ENCODE measurements around the gene NTSR1. TPM values are rescaled to one million over a fixed set of nuclear protein-coding genes. Genes with fewer than 3 reads are reported as not detected.

Gene NTSR1
- total RNA-seq, 1 experiment from 2014 or later, result not detected

- DNase-seq (ENCODE audit: low read depth), result no peak
- in situ Hi-C loops (cut with HindIII; ENCODE audit: low pct_unique_long_range_greater_than_20kb, low sequenced_read_pairs), result no loop called here
Observed at GRCh38 chr20:62782893-62783278, 74.2 kb downstream of the NTSR1 start.

GRCh38 chr20:62784497-62784896, 75.9 kb downstream of the NTSR1 start:
- in situ Hi-C loops (cut with HindIII; ENCODE audit: low pct_unique_long_range_greater_than_20kb, low sequenced_read_pairs), result no loop called here
- no peak for DNase-seq (ENCODE audit: low read depth)

DNA sequence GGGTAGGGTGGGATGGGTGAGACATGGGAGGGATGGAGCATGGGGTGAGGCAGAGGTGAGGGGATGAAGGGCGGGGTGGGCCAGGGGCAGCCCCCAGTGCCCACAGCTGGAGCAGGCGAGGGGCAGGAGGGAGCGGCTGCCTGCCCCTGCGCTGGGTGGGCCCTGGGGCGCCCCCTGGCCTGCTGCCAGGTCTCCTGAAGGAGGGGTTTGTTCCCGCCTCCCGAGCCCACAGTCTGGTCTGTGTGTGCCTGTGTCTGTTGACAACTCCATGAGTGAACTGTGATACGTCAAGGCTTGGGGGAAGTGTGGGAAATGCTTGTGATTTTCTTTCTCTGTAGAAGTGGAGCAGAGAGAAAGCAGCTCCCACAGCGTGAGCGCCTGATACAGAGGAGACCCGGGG, 76.8 kb downstream of the NTSR1 start:
- no peak for DNase-seq (ENCODE audit: low read depth)
- in situ Hi-C loops (cut with HindIII; ENCODE audit: low pct_unique_long_range_greater_than_20kb, low sequenced_read_pairs), result no loop called here

GRCh38 chr20:62786157-62786556, 77.5 kb downstream of the NTSR1 start:
- in situ Hi-C loops (cut with HindIII; ENCODE audit: low pct_unique_long_range_greater_than_20kb, low sequenced_read_pairs), result no loop called here
- DNase-seq (ENCODE audit: low read depth), result no peak

- no peak for DNase-seq (ENCODE audit: low read depth)
- in situ Hi-C loops (cut with HindIII; ENCODE audit: low pct_unique_long_range_greater_than_20kb, low sequenced_read_pairs), result no loop called here
Observed at GRCh38 chr20:62787321-62787720, 78.7 kb downstream of the NTSR1 start.

- DNase-seq (ENCODE audit: low read depth), result no peak
- in situ Hi-C loops (cut with HindIII; ENCODE audit: low pct_unique_long_range_greater_than_20kb, low sequenced_read_pairs), result no loop called here
Observed at GRCh38 chr20:62787866-62788265, 79.2 kb downstream of the NTSR1 start.

DNA sequence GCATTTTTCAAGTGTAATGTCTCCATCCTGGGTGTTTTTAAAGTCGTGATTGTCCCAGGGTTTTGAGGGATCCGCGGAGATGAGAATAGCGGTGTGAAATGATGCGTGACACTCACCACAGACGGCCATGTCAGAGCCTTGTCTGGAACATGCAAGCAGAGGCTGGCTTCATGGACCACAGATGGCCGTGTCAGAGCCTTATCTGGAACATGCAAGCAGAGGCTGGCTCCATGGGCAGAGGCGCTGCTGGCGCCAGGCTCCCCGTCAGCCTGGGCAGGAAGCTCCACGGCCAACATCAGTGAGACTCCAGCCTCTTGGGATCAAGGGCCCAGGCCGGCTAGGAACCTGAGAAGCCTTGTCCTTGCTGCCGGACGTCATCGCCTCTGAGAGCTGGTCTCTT, 80.0 kb downstream of the NTSR1 start:
- in situ Hi-C loops (cut with HindIII; ENCODE audit: low pct_unique_long_range_greater_than_20kb, low sequenced_read_pairs), result no loop called here
- DNase-seq (ENCODE audit: low read depth), result no peak

GRCh38 chr20:62790075-62790474, 81.4 kb downstream of the NTSR1 start:
- no peak for DNase-seq (ENCODE audit: low read depth)
- in situ Hi-C loops (cut with HindIII; ENCODE audit: low pct_unique_long_range_greater_than_20kb, low sequenced_read_pairs), result no loop called here

DNA sequence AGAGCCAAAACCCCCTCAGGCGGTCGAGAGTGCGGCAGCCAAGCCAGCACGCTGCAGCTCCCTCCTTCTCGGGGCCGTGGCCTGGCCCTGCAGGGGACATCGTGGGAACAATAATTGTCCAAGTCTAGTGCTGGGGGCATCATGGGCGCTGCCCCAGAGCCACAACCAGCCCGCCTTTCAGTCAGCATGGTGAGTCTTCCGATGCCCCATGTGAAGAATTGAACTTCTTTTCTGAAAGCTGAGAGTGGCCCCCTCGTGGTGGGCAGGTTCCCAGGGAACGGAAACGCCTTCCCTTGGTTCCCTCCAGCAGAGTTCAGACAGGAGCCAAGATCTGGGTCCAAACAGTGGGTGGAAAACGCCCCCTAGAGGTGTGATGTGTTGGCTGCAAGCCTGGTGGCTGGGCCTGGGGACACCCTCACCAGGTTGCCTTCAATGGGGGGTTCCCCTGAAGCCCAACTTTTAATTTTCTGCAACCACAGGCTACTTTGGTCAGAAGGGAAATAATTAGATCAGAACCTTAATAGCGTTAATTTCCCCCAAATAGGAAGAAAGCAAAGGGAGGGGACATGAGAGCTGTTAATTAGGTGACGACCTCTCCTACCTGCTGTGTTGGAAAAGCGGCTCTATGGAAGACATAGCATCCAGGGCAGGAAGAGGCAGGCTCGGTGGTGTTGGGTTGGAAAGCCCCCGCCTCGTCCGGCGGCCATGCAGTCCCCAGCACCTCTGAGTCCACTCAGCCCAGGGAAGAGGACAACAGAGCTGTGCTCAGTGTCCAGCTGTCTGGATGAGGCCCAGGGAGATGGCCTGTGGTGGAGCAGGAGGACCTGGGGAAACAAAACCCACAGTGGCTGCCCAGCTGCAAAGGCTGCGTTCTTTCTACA, 82.9 kb downstream of the NTSR1 start:
- peak; percentile 81 for DNase-seq (ENCODE audit: low read depth)
- in situ Hi-C loops (cut with HindIII; ENCODE audit: low pct_unique_long_range_greater_than_20kb, low sequenced_read_pairs), result no loop called here

DNA sequence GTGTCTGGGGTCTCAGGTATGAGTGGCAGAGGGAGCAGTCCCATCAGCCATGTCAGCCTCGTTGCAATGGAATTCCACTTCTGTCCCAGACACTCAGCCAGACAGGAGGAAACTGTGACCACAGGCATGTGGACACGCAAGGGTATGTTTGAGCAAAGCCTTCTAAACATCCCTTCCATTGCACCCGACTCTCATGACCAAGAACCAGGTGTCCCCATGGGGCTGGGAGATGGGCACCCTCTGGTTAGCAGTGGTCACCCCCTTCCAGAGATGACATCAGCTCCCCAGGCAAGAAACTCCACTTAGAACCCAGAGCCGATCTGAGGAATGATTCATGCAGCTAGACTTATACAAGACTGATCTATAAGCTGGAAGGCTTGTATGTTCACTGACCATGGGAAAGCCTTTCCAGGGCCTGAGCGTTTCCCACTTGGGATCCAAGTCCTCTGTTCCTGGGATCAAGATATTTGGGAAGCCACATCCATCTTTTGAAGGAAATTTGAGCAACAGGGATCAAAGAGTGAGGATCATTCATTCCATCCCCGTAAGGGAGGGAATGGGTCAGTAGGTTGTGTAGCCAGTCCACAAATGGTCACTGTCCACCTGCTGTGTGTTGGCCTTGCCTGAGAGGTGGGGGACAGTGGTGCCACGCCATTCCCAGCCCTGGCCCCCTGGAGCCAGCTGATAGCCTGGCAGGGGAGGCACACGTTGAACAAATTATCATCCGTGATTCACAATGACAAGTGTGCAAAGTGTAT, 83.7 kb downstream of the NTSR1 start:
- no peak for DNase-seq (ENCODE audit: low read depth)
- in situ Hi-C loops (cut with HindIII; ENCODE audit: low pct_unique_long_range_greater_than_20kb, low sequenced_read_pairs), result no loop called here

DNA sequence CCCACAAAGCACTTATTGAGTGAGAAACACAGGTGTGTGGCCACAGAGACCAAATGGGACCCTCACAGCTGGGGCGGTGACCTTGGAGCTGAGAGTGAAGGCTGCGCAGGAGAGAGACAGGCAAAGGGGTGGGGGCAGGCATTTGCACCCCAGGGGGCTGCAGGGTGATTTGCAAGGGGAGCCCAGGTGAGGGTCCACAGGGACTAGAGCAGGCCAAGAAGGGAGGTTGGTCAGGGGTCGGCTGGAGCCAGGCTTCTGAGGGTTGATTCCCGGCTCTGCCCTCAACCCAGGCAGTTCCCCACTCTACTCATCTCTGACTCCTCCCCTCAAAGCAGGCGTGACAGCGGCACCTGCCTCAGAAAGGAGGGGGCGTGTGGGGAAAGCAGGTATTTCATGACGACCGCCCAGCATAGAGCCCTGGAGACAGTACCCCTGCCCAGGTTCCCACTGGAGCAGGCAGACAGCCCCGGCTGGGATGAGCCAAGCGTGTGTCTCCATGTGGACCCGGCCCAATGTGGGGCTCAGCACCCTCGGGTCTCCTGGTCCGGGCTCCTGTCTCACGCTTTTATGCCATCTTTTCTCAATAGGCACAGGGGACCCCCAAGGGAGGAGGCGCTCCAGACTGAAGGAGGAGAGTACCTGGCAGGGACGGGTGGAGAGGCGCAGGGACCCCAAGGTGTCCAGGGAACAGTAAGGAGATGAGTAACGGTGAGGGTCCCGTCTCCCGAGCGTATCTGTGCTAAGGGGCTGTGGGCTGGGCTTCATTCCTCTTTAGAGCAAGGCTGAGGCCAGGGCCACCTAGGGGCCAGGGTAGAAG, 84.5 kb downstream of the NTSR1 start:
- no peak for DNase-seq (ENCODE audit: low read depth)
- in situ Hi-C loops (cut with HindIII; ENCODE audit: low pct_unique_long_range_greater_than_20kb, low sequenced_read_pairs), result no loop called here

- in situ Hi-C loops (cut with HindIII; ENCODE audit: low pct_unique_long_range_greater_than_20kb, low sequenced_read_pairs), result no loop called here
Observed at GRCh38 chr20:62793757-62794006, 85.0 kb downstream of the NTSR1 start.

GRCh38 chr20:62794007-62794724, 85.5 kb downstream of the NTSR1 start:
- in situ Hi-C loops (cut with HindIII; ENCODE audit: low pct_unique_long_range_greater_than_20kb, low sequenced_read_pairs), result no loop called here
- DNase-seq (ENCODE audit: low read depth), result peak; percentile 98

More at GRCh38 chr20:62793757-62794006, 85.0 kb downstream of the NTSR1 start:
- no peak for DNase-seq (ENCODE audit: low read depth)

- in situ Hi-C loops (cut with HindIII; ENCODE audit: low pct_unique_long_range_greater_than_20kb, low sequenced_read_pairs), result no loop called here
- DNase-seq (ENCODE audit: low read depth), result peak; percentile 71
Observed at GRCh38 chr20:62795023-62795761, 86.6 kb downstream of the NTSR1 start.

DNA sequence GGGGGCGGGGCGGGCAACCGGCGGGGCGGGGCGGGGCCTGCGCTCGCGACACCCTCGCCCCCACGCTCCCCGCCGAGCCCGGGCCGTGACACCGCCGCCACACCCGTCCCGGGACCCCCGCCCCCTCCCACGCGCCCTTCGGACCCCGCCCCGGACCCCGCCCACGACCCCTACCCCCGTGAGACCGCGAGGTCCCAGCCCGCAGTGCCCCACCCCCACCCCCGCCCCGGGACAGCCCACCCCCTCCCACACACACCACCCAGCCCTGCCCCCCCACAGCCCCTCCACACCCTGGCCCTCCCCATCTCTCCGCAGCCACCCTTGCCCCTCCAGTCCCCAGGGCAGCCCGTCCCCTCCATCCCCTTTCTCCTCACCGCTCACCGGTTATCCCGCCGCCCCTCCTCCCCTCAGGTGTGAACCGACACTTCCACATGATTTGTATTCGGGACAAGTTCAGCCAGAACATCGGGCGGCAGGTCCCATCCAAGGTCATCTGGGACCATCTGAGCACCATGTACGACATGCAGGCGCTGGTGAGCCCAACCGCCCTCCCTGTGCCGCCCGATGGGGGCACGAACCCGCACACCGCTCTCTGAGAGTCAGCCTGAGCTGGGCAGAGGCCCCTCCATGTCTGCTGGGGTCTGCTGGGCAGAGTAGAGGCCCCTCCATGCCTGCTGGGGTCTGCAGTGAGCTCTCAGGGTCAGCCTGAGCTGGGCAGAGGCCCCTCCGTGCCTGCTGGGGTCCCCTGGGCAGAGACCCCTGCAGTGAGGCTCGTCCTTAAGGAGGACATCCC, 88.3 kb downstream of the NTSR1 start:
- DNase-seq (ENCODE audit: low read depth), result no peak
- in situ Hi-C loops (cut with HindIII; ENCODE audit: low pct_unique_long_range_greater_than_20kb, low sequenced_read_pairs), result no loop called here

DNA sequence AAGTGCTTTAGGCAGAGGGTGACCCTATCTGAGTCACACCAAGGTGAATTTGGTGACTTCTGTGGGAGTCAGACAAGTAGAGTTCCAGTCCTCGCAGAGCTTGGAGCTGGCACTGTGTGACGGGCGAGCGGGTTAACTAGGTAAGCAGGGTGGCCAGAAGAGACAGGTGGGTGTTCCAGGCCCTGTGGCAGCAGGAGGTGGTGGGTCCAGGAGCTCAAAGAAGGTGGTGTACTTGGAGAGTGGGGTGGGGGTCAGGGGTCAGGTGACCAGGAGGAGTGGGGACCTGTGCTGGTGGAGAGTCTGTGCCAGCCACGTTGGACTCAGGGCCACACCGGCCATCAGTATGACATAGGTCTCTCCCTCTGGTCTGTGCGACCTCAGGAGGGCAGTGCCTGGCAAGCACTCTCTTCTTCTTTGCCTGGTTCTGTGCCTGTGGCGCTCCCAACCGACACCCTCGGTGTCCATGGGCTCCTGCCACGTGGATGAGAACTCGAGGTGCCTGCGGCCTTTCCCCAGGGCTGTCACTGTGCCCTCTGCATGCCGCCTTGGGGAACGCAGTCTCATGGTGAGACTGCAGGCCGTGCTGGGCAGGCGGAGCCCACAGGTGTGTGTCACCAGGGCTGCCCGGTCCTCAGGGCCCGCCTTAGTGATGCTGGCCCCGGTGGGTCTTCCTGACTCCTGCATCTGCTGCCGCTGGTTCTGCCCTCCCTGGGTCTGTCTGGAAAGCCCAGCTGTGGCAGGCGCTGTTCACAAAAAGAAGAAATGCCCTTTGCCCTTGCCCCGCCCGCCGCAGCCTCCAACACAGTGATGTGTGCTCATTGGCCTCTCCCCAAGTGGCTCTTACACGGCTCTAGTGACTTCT, 89.3 kb downstream of the NTSR1 start:
- peak; percentile 59 for DNase-seq (ENCODE audit: low read depth)
- in situ Hi-C loops (cut with HindIII; ENCODE audit: low pct_unique_long_range_greater_than_20kb, low sequenced_read_pairs), result no loop called here

Measured in Caki2 (cell line).